LNCaP clone FGC (cell line): ENCODE data around the gene EIF3F.

ENCODE experiments used
- DNase-seq: peaks from one replicate; pipeline ENCODE4 v3.0.0-alpha.2; 2011; ENCODE audit warnings: low read depth
- H3K4me3 ChIP-seq: 2 replicates; pipeline ENCODE4 v1.5.1; 2011; ENCODE audit warnings: mild to moderate bottlenecking, low read depth, low read length, control low read depth
- CTCF ChIP-seq: IDR thresholded peaks from 2 replicates; pipeline ENCODE4 v1.5.1; 2012; ENCODE audit warnings: mild to moderate bottlenecking; ENCODE audit not compliant: control insufficient read depth, insufficient read depth; ENCODE audit errors: extremely low read depth

EIF3F gene

DNA sequence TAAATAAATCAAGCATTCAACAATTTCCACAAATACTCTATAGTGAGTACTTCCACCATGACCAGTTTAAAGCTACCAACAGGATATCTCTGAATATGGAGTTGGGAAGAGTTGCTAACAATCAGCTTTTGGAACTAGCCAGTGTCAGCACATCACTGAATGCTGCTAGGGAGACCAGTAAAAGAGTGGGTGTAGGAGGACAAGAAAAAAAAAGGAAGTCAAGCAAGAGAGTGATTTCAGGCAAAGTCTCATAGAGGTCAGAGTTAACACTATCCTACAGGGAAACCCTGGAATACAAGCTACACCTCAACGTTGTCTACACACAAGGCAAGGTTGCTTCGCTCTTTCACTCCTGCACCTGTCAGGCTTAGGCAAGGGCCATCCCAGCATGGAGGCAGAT lies 24.2 kb downstream of the EIF3F start:
- DNase-seq = no peak
- TF ChIP-seq CTCF = no peak
- no peak overlapping the region for H3K4me3 ChIP-seq

GRCh38 chr11:8011981-8012444 lies 24.9 kb downstream of the EIF3F start:
- H3K4me3 ChIP-seq = no peak overlapping the region
- no peak for DNase-seq
- TF ChIP-seq CTCF = no peak

DNA sequence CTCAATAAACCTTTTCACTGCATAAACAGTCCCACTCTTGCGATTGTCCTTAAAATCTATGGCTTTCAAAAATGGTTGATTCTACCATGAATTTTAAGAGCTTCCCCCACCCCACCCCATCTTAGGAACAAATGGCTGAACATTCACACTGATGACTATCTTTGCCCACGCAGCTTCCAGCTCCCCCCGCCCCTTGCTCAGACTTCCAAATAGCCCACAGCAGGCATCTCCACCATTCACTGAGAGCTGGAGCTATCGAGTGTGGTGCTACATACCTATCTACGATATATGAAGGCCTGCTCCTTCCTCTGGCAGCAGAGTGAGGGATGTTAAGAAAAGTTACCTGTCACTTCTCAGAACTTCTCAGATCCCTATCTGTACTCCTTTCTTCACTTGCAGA lies 26.7 kb downstream of the EIF3F start:
- TF ChIP-seq CTCF = no peak
- no peak for DNase-seq
- no peak overlapping the region for H3K4me3 ChIP-seq

GRCh38 chr11:8015753-8016239 lies 28.7 kb downstream of the EIF3F start:
- DNase-seq = no peak
- no peak for TF ChIP-seq CTCF
- H3K4me3 ChIP-seq = no peak overlapping the region

DNA sequence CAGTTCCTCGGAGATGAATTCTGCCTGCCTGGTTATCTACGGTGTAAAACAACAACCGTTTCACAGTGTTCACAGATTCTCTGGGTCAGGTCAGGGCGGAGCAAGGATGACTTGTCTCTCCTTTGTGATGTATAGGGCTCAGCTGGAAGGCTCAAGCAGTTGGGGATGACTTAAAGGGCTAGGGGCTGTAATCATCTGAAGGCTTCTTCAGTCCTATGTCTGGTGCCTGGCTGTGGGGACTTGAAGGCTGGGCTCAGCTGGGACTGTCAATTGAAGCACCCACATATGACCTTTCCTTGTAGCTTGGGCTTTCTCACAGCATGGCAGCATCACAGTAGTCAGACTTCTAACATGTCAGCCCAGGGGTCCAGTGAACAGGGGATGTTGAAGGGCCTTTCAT lies 29.3 kb downstream of the EIF3F start:
- no peak overlapping the region for H3K4me3 ChIP-seq
- no peak for DNase-seq
- TF ChIP-seq CTCF = no peak

DNA sequence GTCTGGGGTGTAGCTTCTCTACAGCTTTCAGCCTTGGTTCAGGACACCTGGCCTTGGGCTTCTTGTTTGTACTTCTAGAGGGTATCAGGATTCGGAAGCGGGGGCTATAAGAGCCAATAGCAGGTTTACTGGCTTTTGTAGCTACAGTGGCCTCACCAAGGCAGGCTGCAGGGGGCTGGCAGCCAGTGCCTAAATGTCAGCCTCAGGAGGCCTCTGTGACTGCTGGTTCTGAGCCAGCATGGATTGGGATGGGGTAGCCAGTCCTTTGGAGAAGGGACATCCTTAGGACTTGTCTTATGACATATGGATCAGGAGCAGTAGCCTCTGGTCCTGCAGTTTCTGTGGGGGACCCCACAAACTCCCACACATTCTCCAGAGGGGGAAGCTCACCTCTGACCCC lies 29.9 kb downstream of the EIF3F start:
- no peak for TF ChIP-seq CTCF
- H3K4me3 ChIP-seq = no peak overlapping the region
- DNase-seq = no peak

GRCh38 chr11:8017894-8018483 lies 30.9 kb downstream of the EIF3F start:
- TF ChIP-seq CTCF = no peak
- no peak for DNase-seq
- no peak overlapping the region for H3K4me3 ChIP-seq
